HEK293T (cell line): ENCODE measurements around the gene KBTBD8.

Experiments used
- FOXA1 ChIP-seq: fragments of 450-650 bp; IDR thresholded peaks from 2 replicates; pipeline ENCODE4 v1.6.1; 2016; ENCODE audit warnings: mild to moderate bottlenecking
- FOXM1 ChIP-seq: fragments of 450-650 bp; IDR thresholded peaks from 2 replicates; pipeline ENCODE4 v1.6.1; 2017; ENCODE audit warnings: mild to moderate bottlenecking, borderline replicate concordance
- SP1 ChIP-seq: fragments of 450-650 bp; IDR thresholded peaks from 2 replicates; pipeline ENCODE4 v1.6.1; 2017

DNA sequence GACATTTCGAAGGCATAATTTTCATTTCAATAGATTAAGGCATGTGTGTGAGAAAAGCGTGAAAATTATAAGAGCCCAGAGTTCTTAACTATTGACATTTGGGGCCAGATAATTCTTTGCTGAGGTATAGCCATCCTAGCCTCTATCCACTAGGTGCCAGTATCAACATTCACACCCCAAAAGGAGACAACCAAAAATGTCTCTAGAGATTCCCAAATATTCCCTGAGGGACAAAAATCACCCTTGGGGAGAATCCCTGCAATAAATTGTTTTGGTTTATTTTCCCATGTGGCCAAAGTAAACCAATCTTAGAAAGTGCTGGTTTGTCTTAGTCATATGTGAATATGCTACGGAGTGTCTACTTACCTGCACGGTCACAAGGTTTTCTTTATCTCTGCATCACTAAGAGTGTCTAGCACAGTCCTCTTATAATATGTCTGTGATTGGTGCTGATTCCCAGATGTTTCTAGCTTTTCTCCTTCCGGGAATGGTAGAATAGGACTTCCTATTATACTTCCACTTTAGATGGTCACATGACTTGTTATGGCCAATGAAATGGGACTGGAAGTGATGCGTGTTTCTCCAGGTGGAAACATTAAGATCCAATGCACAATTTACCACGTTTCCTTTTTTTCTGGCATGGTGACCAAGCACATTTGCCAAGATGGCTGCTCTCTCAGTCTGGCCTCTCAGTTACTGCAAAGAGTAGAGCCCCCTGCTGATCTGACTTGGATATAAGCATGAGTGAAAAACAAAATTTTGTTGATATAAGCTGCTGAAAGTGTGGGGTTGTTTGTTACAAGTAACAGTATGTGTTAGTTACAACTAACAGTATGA lies 8.0 kb upstream of the KBTBD8 start:
- TF ChIP-seq FOXM1 (no peak), FOXA1 (no peak), SP1 (no peak)
